Endothelial cell of umbilical vein (primary cell): ENCODE measurements around the gene OR5H15. TPM values are rescaled to one million over a fixed set of nuclear protein-coding genes. Genes with fewer than 3 reads are reported as not detected.

Source experiments
- BruUV-seq: library from RNA; stranded (reverse); fragments of 400-500 nt; replicated peaks from 2 replicates; lab custom pipeline; 2021; lab: Mats Ljungman, UMichigan
- CTCF ChIA-PET: fragments of 300-600, 350-600 bp; sonication (Branson Sonifier 250); formaldehyde crosslinking; loops from one replicate; lab custom pipeline; 2021; ENCODE audit warnings: antibody characterized with exemption, inconsistent platforms; lab: Charles Lee
- POLR2A ChIA-PET: fragments of 300-600, 350-600 bp; sonication (Branson Sonifier 250); formaldehyde crosslinking; loops from one replicate; lab custom pipeline; 2021; ENCODE audit warnings: antibody characterized with exemption, inconsistent platforms; lab: Charles Lee
- DNase-seq: peaks from one replicate; pipeline ENCODE4 v3.0.0-alpha.2; 2011; ENCODE audit warnings: low read depth, low spot score
- FAIRE-seq: peaks from 2 replicates; lab custom pipeline; 2011; peaks lifted over from hg19 to GRCh38; lab: Jason Lieb, UNC
- H2AFZ ChIP-seq: 2 replicates; pipeline ENCODE4 v1.6.0; 2012; ENCODE audit warnings: low read depth, low read length, control low read depth, inconsistent platforms
- H3K27ac ChIP-seq: 2 replicates; pipeline ENCODE4 v1.5.1; 2011; ENCODE audit warnings: low read depth, mild to moderate bottlenecking, control low read depth, low read length, moderate library complexity; ENCODE audit not compliant: insufficient read depth
- H3K27me3 ChIP-seq, 2 experiments: 2 replicates each; pipeline versions ENCODE4 v1.6.0 to v1.6.1; 2011; ENCODE audit warnings: low read length in 2 of 2, mixed read lengths in 1 of 2; ENCODE audit not compliant: control insufficient read depth in 2 of 2, insufficient read depth in 2 of 2
- H3K36me3 ChIP-seq, 2 experiments: 2 replicates in 1 of 2; 3 replicates in 1 of 2; pipeline ENCODE4 v1.5.1; 2011; ENCODE audit warnings: low read length in 2 of 2, mild to moderate bottlenecking in 1 of 2, moderate library complexity in 1 of 2; ENCODE audit not compliant: control insufficient read depth in 2 of 2, insufficient read depth in 2 of 2; ENCODE audit errors: extremely low read depth in 1 of 2
- H3K4me1 ChIP-seq: 3 replicates; pipeline ENCODE4 v1.5.1; 2011; ENCODE audit warnings: mild to moderate bottlenecking, low read length; ENCODE audit not compliant: control insufficient read depth, insufficient read depth; ENCODE audit errors: extremely low read depth
- H3K4me2 ChIP-seq: 2 replicates; pipeline ENCODE4 v1.6.1; 2011; ENCODE audit warnings: low read length, control low read depth, mixed read lengths; ENCODE audit not compliant: insufficient read depth
- H3K4me3 ChIP-seq, 3 experiments: fragments of 200-600 bp in 1 of 3; sonication (generic), shearing (Covaris generic) in 1 of 3; replicated peaks in 1 of 3; 2 replicates each; pipeline ENCODE4 v1.5.1; 2011 to 2016; ENCODE audit warnings: control low read depth in 3 of 3, low read length in 3 of 3, mild to moderate bottlenecking in 2 of 3, inconsistent platforms in 1 of 3, low read depth in 1 of 3, moderate library complexity in 1 of 3; ENCODE audit not compliant: insufficient read depth in 1 of 3
- H3K79me2 ChIP-seq: 2 replicates; pipeline ENCODE4 v1.6.0; 2012; ENCODE audit warnings: low read length, inconsistent platforms; ENCODE audit not compliant: control insufficient read depth, insufficient read depth
- H3K9ac ChIP-seq: replicated peaks from 2 replicates; pipeline ENCODE3; 2011; ENCODE audit warnings: low read length, control low read depth; ENCODE audit not compliant: insufficient read depth; ENCODE audit errors: extremely low read depth
- H3K9me1 ChIP-seq: replicated peaks from 3 replicates; pipeline ENCODE4 v1.6.0; 2011; ENCODE audit warnings: mild to moderate bottlenecking, low read length; ENCODE audit not compliant: control insufficient read depth, insufficient read depth; ENCODE audit errors: extremely low read depth
- H3K9me3 ChIP-seq: replicated peaks from 2 replicates; pipeline ENCODE4 v1.5.1; 2012; ENCODE audit warnings: low read length, inconsistent platforms; ENCODE audit not compliant: control insufficient read depth, insufficient read depth
- H4K20me1 ChIP-seq: replicated peaks from 2 replicates; pipeline ENCODE3; 2011; ENCODE audit warnings: mild to moderate bottlenecking, low read length; ENCODE audit not compliant: control insufficient read depth, insufficient read depth; ENCODE audit errors: extremely low read depth
- EZH2 ChIP-seq: IDR thresholded peaks from 2 replicates; pipeline ENCODE4 v1.6.1; 2012; ENCODE audit warnings: borderline replicate concordance, low read depth, mild to moderate bottlenecking, moderate library complexity, low read length, inconsistent platforms; ENCODE audit not compliant: severe bottlenecking
- FOS ChIP-seq: IDR thresholded peaks from 2 replicates; pipeline ENCODE4 v1.6.1; 2011; ENCODE audit warnings: mild to moderate bottlenecking, low read length, moderate library complexity, borderline replicate concordance; ENCODE audit not compliant: insufficient read depth
- GATA2 ChIP-seq: IDR thresholded peaks from 2 replicates; pipeline ENCODE4 v1.7.0; 2011; ENCODE audit warnings: low read depth, mild to moderate bottlenecking, moderate library complexity, mixed read lengths, low read length; ENCODE audit not compliant: insufficient read length, insufficient read depth
- JUN ChIP-seq: IDR thresholded peaks from 2 replicates; pipeline ENCODE4 v1.6.1; 2011; ENCODE audit warnings: borderline replicate concordance, low read depth; ENCODE audit not compliant: insufficient read length, insufficient read depth
- MYC ChIP-seq: IDR thresholded peaks from one replicate; pipeline ENCODE4 v1.6.1; 2011; ENCODE audit warnings: mild to moderate bottlenecking, low read depth, low read length
- POLR2A ChIP-seq: IDR thresholded peaks from 2 replicates; pipeline ENCODE4 v1.6.1; 2012; ENCODE audit warnings: low read depth, mild to moderate bottlenecking, control low read depth, low read length
- POLR2AphosphoS5 ChIP-seq: IDR thresholded peaks from 2 replicates; pipeline ENCODE4 v1.6.1; 2012; ENCODE audit warnings: low read depth, mild to moderate bottlenecking, control low read depth, low read length, moderate library complexity; ENCODE audit not compliant: insufficient read depth
- dilution Hi-C: fragments of 300-500 bp; cut with MboI; formaldehyde crosslinking; loops from one replicate; pipeline ENCODE4 v1.15.0; 2019; ENCODE audit warnings: low sequenced_read_pairs; ENCODE audit not compliant: extremely low pct_ligation_motif_present
- intact Hi-C: fragments of 100-400 bp; cut with micrococcal nuclease; formaldehyde crosslinking; loops from one replicate; pipeline ENCODE4 v1.10.0; 2022
- polyA plus RNA-seq, 4 experiments: library from polyadenylated mRNA; depleted of rRNA in 3 of 4; stranded (reverse) in 3 of 4; unstranded in 1 of 4; fragments of >200 nt; gene quantifications; 2 replicates each; pipeline versions ENCODE4 v1.2.1 to v1.2.3, GENCODE V29; 2011 to 2012; ENCODE audit warnings: missing spikeins in 1 of 4
- total RNA-seq: library from RNA; stranded (reverse); gene quantifications from 2 replicates; pipeline ENCODE4 v1.2.3, GENCODE V29; 2021
- TF ChIP-seq, protein P1 (sequence below): IDR thresholded peaks from 2 replicates; pipeline ENCODE4 v1.6.1; 2011; ENCODE audit not compliant: insufficient read depth, insufficient read length
- TF ChIP-seq, protein P2 (sequence below), 2 donors: IDR thresholded peaks; 1 replicate in 1 of 2; 2 replicates in 1 of 2; pipeline ENCODE4 v1.5.1; 2011; ENCODE audit warnings: low read length in 2 of 2, mild to moderate bottlenecking in 2 of 2, moderate library complexity in 2 of 2, control low read depth in 1 of 2, inconsistent platforms in 1 of 2, low read depth in 1 of 2; ENCODE audit not compliant: insufficient read depth in 1 of 2; ENCODE audit errors: extremely low read depth in 1 of 2

Gene OR5H15
- total and polyA plus RNA-seq, 2 donors (not counting 3 experiments of a cell fraction or from before 2014, with no cell fraction given) = not detected

DNA sequence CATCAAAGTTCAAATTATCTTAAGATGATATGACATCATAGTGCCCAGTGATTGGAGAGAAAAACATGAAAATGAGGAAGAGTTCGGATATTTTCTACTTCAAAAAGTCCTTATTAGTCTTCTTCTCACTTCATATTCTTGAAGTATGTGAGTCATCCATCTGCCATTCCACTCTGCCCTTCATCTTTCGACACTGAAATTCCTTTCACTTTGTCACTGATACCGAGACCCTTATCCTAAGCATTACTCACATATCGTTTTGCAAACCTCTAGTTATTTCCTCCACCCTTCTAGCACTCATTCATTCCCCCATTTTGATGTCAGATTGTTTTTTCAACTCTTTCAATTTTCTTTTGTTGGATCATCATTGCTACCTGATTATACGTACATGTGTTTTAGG, 15.3 kb upstream of the OR5H15 start:
- no peak for DNase-seq
- Histone ChIP-seq H3K27ac (no peak overlapping the region), H3K27me3 (no peaks in the 10 kb centered on the region), H4K20me1 (no peaks in the 10 kb centered on the region), H2AFZ (no peak overlapping the region), H3K9me3 (no peaks in the 10 kb centered on the region), H3K4me3 (no peak overlapping the region), H3K4me2 (no peak overlapping the region), H3K79me2 (no peaks in the 10 kb centered on the region), H3K9me1 (no peaks in the 10 kb centered on the region), H3K4me1 (no peaks in the 10 kb centered on the region), H3K36me3 (no peaks in the 10 kb centered on the region), H3K9ac (no peak overlapping the region)
- dilution Hi-C loops = no loop called here
- ChIA-PET CTCF (no interaction called here), POLR2A (no interaction called here)
- TF ChIP-seq, protein P1, sequence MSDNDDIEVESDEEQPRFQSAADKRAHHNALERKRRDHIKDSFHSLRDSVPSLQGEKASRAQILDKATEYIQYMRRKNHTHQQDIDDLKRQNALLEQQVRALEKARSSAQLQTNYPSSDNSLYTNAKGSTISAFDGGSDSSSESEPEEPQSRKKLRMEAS = no peak
- TF ChIP-seq JUN (no peak), MYC (no peak), EZH2 (no peak)
- no TSS peak for BruUV-seq
- intact Hi-C loops = no loop called here
- no peak for FAIRE-seq

DNA sequence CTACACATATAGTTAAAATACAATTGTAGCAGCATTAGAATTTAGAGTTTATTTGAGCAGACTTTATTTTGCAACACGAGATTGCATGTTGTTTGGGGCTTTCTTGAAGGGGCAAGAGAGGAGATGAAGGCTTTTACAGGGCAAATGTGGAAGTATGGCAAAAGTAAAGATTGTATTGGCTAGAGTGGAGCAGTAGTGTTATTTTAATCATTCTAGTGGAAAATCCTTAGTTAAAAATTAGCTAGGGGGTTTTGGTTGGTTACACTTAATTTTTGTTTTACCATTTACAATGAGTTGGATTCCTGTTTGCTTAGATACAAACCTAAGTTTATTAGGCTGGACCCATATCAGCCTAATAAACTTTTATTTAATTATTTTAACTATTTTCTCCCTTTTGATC, 4.6 kb downstream of the OR5H15 start:
- Histone ChIP-seq H3K9ac (no peak overlapping the region), H3K4me3 (no peak overlapping the region), H3K27me3 (no peaks in the 10 kb centered on the region), H3K4me1 (no peaks in the 10 kb centered on the region), H3K9me3 (no peaks in the 10 kb centered on the region), H2AFZ (no peak overlapping the region), H3K79me2 (no peaks in the 10 kb centered on the region), H3K4me2 (no peak overlapping the region), H3K27ac (no peak overlapping the region), H3K9me1 (no peaks in the 10 kb centered on the region), H3K36me3 (no peaks in the 10 kb centered on the region), H4K20me1 (no peaks in the 10 kb centered on the region)
- no peak for TF ChIP-seq GATA2
- no peak for TF ChIP-seq JUN
- TF ChIP-seq, protein P1 = no peak
- TF ChIP-seq POLR2AphosphoS5 = no peak
- TF ChIP-seq, protein P2, sequence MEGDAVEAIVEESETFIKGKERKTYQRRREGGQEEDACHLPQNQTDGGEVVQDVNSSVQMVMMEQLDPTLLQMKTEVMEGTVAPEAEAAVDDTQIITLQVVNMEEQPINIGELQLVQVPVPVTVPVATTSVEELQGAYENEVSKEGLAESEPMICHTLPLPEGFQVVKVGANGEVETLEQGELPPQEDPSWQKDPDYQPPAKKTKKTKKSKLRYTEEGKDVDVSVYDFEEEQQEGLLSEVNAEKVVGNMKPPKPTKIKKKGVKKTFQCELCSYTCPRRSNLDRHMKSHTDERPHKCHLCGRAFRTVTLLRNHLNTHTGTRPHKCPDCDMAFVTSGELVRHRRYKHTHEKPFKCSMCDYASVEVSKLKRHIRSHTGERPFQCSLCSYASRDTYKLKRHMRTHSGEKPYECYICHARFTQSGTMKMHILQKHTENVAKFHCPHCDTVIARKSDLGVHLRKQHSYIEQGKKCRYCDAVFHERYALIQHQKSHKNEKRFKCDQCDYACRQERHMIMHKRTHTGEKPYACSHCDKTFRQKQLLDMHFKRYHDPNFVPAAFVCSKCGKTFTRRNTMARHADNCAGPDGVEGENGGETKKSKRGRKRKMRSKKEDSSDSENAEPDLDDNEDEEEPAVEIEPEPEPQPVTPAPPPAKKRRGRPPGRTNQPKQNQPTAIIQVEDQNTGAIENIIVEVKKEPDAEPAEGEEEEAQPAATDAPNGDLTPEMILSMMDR (IDR thresholded peaks at IDR 0.05; ENCODE audit: extremely low read depth in 1 of 2, insufficient read depth in 1 of 2, low read depth in 1 of 2, low read length in 2 of 2) = no peak
- TF ChIP-seq POLR2A = no peak
- no peak for TF ChIP-seq FOS
- no peak for TF ChIP-seq MYC
- TF ChIP-seq EZH2 = no peak
- no peak for DNase-seq
- dilution Hi-C loops (no loop called here), intact Hi-C loops (no loop called here)
- BruUV-seq = no TSS peak
- POLR2A ChIA-PET = no interaction called here
- no peak for FAIRE-seq
- CTCF ChIA-PET = no interaction called here
